AG04449 (cell line): ENCODE data around the gene HSPA1A.
"Not testable (repeated sequence)": the region's sequence is repeated elsewhere in the genome, so short reads cannot be mapped to it uniquely, and the experiment has no call there.

Source experiments
- CTCF ChIA-PET: fragments of 350-600 bp; formaldehyde crosslinking; extraction: SDS; loops from one replicate; lab custom pipeline; 2021; ENCODE audit warnings: antibody characterized with exemption; lab: Yijun Ruan, JAX
- POLR2A ChIA-PET: fragments of 400-600, 350-600 bp; formaldehyde crosslinking; extraction: SDS; loops from one replicate; lab custom pipeline; 2020; ENCODE audit warnings: antibody characterized with exemption, inconsistent platforms; lab: Yijun Ruan, JAX
- DNase-seq: peaks from one replicate; pipeline ENCODE4 v3.0.0-alpha.2; 2010; ENCODE audit warnings: low read depth, low spot score
- H3K4me3 ChIP-seq: 2 replicates; pipeline ENCODE4 v1.5.1; 2011; ENCODE audit warnings: low read depth, mild to moderate bottlenecking, control low read depth, low read length
- CTCF ChIP-seq: IDR thresholded peaks from one replicate; pipeline ENCODE4 v1.5.1; 2011; ENCODE audit warnings: mild to moderate bottlenecking, moderate library complexity, low read length, control low read depth, inconsistent platforms; ENCODE audit not compliant: insufficient read depth; ENCODE audit errors: missing control alignments

Gene HSPA1A

GRCh38 chr6:31794866-31795615 lies 20.3 kb upstream of the HSPA1A start:
- H3K4me3 ChIP-seq = peak overlapping the region; percentile 68
- CTCF ChIA-PET = interaction anchor here (0.7 to 5.3 kb wide), 10 partner anchors 8 to 114 kb away, joined by 3 to 57 read pairs (median 5); partner anchors contain the start of genes HSPA1B, LSM2 and LY6G5C
- TF ChIP-seq CTCF = no peak
- no peak for DNase-seq
- POLR2A ChIA-PET = interaction anchor here (0.8 to 2.4 kb wide), 12 partner anchors 11 to 92 kb away, joined by 3 to 17 read pairs (median 4); partner anchors contain the start of genes ABHD16A, CLIC1, HSPA1A and HSPA1B

DNA sequence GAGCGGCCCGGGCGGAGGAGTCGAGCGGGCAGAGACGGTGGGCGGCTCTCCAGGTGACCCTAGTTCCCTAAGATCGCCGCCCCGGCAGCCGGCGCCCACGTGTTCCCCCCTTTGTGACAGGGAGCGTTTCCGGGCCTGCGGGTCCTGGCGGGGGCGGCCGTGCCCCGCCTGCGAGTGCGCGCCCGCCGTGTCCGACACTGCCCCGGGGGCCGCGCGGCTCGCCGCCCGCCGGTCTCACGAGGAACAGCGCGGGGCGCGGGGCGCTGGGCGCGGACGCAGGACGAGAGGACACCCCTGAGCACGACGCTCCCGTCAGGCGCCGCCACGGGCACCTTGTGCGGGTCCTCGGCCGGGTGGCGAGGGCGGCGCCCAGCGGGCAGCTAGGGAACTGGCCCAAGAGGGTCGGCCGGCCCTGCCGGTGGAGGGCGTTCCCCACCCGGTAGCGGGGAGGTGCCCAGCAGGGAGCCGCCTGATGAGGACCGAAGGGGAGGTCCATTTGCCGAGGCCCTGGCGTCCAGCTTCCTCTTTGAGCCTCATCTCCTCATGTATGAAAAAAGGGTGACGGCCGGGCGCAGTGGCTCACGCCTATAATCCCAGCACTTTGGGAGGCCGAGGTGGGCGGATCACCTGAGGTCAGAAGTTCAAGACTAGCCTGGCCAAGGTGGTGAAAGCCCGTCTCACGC lies 19.6 kb upstream of the HSPA1A start, which contains the start of gene VARS1:
Gene VARS1, minus strand, starts transcription at position 137 of the 683 bp plus-strand sequence. CDS start 535 bp downstream, outside the sequence.
- peak within 1 kb of the TSS; percentile 68 for H3K4me3 ChIP-seq
- peak; percentile 97 for TF ChIP-seq CTCF
- POLR2A ChIA-PET = interaction anchor here (1.0 to 2.4 kb wide), 10 partner anchors 9 to 93 kb away, joined by 3 to 17 read pairs (median 6); partner anchors contain the start of genes ABHD16A, CLIC1, DDAH2 and HSPA1A
- no peak for DNase-seq
- CTCF ChIA-PET = interaction anchor here (0.8 to 5.3 kb wide), 18 partner anchors 9 to 115 kb away, joined by 3 to 57 read pairs (median 4); partner anchors contain the start of genes HSPA1B, LSM2, LY6G5C and VWA7

GRCh38 chr6:31796993-31797385 lies 18.4 kb upstream of the HSPA1A start:
- CTCF ChIA-PET = interaction anchor here (1.1 to 5.3 kb wide), 7 partner anchors 9 to 45 kb away, joined by 3 to 57 read pairs (median 4); partner anchors contain the start of gene LSM2
- DNase-seq = no peak
- POLR2A ChIA-PET = interaction anchor here (1.5 kb wide), 2 partner anchors 17 to 18 kb away, joined by 7 to 15 read pairs; partner anchors contain the start of genes HSPA1A and HSPA1L
- H3K4me3 ChIP-seq = no peak overlapping the region
- no peak for TF ChIP-seq CTCF

DNA sequence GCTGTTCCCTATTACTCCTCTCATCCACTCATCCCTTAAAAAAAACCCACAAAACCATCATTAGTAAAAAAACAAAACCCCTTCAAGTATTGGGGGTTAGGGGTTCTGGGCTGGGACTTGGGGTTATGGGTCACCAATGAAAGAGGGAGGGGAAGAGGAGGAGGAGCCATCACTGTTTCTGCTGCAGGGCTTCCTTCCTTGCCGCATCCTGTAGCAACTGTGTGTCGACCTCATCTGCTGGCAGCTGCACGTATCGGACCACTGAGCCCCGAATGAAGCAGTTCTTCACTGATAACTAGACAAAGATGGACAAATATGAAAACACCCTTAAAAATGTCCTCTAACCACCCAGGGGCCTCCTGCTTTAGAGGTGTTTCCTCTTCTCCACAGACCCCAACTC lies 17.8 kb upstream of the HSPA1A start:
- no peak for DNase-seq
- H3K4me3 ChIP-seq = no peak overlapping the region
- POLR2A ChIA-PET = no interaction called here
- no peak for TF ChIP-seq CTCF
- CTCF ChIA-PET = interaction anchor here (1.6 to 5.3 kb wide), 2 partner anchors 8 to 41 kb away, joined by 4 to 57 read pairs; partner anchors contain the start of gene LSM2

- no peak for DNase-seq
- no peak overlapping the region for H3K4me3 ChIP-seq
- ChIA-PET CTCF (interaction anchor here (1.2 to 3.4 kb wide), 4 partner anchors 8 to 153 kb away, joined by 4 to 14 read pairs (median 6); no protein-coding TSS in a partner anchor), POLR2A (interaction anchor here (1.6 kb wide), 1 partner anchor 15 kb away, joined by 8 read pairs; the partner anchor contains the start of genes HSPA1A and HSPA1L)
- no peak for TF ChIP-seq CTCF
Observed at GRCh38 chr6:31799781-31800180, 15.6 kb upstream of the HSPA1A start.

- ChIA-PET CTCF (interaction anchor here (1.4 to 3.4 kb wide), 2 partner anchors 10 to 13 kb away, joined by 3 to 14 read pairs; no protein-coding TSS in a partner anchor), POLR2A (interaction anchor here (0.9 kb wide), 1 partner anchor 14 kb away, joined by 3 read pairs; the partner anchor contains the start of genes HSPA1A and HSPA1L)
- not testable (repeated sequence) for DNase-seq, H3K4me3 ChIP-seq
Observed at GRCh38 chr6:31801031-31801927, 14.1 kb upstream of the HSPA1A start.
